Effector memory CD4-positive, alpha-beta T cell (primary cell): ENCODE data around the gene ULK1.

Experiments
- DNase-seq, 3 donors: peaks; one replicate each; pipeline ENCODE4 v3.0.0-alpha.2; 2020
- H3K27ac ChIP-seq: 2 replicates; pipeline ENCODE4 v1.7.0; 2013; ENCODE audit warnings: mild to moderate bottlenecking, low read length, moderate library complexity; ENCODE audit not compliant: insufficient read depth, poor library complexity, severe bottlenecking
- H3K27me3 ChIP-seq: replicated peaks from 2 replicates; pipeline ENCODE4 v1.7.0; 2013; ENCODE audit warnings: mild to moderate bottlenecking, low read length; ENCODE audit not compliant: insufficient read depth, control insufficient read depth, poor library complexity, severe bottlenecking
- H3K36me3 ChIP-seq: 2 replicates; pipeline ENCODE4 v1.7.0; 2013; ENCODE audit warnings: mild to moderate bottlenecking, low read length, moderate library complexity; ENCODE audit not compliant: control insufficient read depth, insufficient read depth
- H3K4me1 ChIP-seq: 2 replicates; pipeline ENCODE4 v1.7.0; 2013; ENCODE audit warnings: low read length, mild to moderate bottlenecking; ENCODE audit not compliant: control insufficient read depth, insufficient read depth, poor library complexity, severe bottlenecking
- H3K4me3 ChIP-seq: 2 replicates; pipeline ENCODE4 v1.7.0; 2013; ENCODE audit warnings: low read length, low read depth, mild to moderate bottlenecking; ENCODE audit not compliant: insufficient read depth, poor library complexity, severe bottlenecking
- H3K9me3 ChIP-seq: 2 replicates; pipeline ENCODE4 v1.7.0; 2013; ENCODE audit warnings: mild to moderate bottlenecking, low read length, moderate library complexity; ENCODE audit not compliant: control insufficient read depth

The ULK1 gene

DNA sequence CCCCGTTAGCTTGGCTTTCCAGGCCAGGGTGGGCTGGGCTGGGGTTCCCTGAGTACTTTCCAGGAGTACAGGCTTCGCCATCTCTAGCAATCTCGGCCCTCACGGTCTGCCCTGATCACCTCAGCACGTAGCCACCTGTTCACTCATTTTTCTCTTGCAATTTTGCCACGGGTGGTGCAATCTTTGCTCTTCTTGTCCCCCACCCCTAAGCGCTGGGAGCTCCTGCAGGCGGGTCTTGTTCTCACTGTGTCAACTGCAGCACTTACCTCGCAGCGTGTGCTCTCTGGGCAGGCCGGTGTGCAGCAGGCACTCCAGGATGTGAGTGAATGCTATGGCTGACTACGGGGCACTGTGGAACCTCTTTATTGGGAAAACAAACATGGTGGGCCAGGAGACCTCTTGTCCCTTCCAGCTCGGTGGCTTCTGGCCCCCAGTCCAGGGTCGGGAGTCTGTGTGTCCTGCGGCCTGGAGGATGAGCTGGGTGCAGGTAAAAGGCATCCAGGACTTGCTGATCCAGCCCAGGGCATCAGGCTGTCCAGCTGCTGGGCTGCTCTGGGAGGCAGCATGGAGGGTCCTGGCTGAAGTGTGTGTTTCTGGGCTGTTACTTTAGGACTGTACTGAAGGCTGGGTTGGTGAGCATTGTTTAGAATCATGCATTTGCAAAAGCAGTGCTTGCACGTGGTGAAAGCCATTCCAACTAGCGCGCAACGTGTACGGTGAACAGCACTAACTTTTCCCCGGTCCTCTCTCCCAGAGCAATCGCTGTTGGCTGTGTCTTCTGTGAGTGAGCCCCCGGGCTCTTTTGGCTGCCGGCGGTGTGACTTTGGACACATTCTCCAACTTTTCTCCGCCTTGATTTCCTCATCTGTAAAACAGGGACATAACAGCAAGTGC is 1.5 kb upstream of the ULK1 start:
- Histone ChIP-seq H3K36me3 (no peaks in the 10 kb centered on the region), H3K4me3 (no peak overlapping the region), H3K9me3 (no peaks in the 10 kb centered on the region), H3K27me3 (no peaks in the 10 kb centered on the region), H3K4me1 (peaks cover 19% of the 10 kb centered on the region), H3K27ac (no peak overlapping the region)
- DNase-seq, result no peak

DNA sequence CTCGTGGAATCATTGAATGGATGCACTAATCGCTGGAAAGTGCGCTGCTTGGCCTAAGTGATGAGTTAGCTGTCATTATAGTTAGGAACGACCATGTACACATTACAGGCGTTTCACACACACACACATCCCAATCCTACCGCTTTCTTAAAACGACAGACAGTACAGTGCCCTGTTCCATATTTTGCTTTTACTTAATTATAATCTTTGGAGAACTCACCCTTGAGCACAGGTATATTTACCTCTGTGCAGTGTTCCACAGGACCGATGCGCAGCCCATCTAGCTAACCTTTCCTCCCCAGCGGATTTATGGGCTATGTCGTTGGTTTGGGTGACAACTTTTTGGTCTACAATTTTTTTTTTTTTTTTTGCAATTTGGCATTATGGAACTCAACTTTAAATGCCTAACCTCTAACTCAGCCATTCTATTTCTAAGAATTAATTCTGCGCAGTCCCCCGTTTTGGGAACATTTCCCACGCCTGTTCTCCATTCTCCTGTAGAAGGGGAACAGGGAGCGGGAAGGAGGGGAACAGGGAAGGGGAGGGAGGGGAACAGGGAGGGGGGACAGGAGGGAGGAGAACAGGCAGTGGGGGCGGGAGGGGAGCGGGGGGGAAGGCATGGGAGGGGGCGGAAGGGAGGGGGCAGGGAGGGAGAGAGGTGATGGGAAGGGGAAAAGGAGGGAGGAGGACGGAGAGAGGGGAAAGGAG is 663 bp upstream of the ULK1 start:
- no peak overlapping the region for H3K4me3 ChIP-seq
- H3K4me1 ChIP-seq, result peaks cover 19% of the 10 kb centered on the region
- no peak overlapping the region for H3K27ac ChIP-seq
- no peaks in the 10 kb centered on the region for H3K36me3 ChIP-seq
- no peaks in the 10 kb centered on the region for H3K27me3 ChIP-seq
- H3K9me3 ChIP-seq, result no peaks in the 10 kb centered on the region
- no peak for DNase-seq

DNA sequence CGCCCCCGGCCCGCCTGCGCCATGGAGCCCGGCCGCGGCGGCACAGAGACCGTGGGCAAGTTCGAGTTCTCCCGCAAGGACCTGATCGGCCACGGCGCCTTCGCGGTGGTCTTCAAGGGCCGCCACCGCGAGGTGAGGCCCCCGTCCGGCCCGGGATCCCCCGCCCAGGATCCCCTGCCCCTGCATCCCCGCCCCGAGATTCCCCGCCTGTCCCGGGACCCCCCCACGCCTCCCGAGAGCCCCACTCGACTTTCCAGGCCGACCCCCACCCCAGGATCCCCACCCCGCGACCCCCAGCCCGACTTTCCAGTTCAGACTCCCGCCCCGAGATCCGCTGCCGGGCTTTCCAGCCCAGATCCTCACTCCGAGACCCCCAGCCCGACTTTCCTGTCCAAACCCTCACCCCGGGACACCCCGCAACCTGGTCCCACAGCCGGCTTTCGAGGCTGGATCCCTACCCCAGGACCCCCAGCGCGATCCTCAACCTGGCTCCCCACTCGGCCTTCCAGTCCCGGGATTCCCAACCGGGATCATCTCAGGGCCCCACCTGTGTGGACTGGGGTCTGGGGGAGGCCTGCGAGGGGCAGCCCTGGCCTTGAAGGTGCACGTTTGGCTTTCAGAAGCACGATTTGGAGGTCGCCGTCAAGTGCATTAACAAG is 688 bp downstream of the ULK1 start:
- peaks cover 19% of the 10 kb centered on the region for H3K4me1 ChIP-seq
- no peaks in the 10 kb centered on the region for H3K36me3 ChIP-seq
- peak overlapping the region; percentile 75 for H3K4me3 ChIP-seq
- no peaks in the 10 kb centered on the region for H3K9me3 ChIP-seq
- H3K27ac ChIP-seq, result peak overlapping the region; percentile 63
- no peaks in the 10 kb centered on the region for H3K27me3 ChIP-seq
- no peak for DNase-seq

DNA sequence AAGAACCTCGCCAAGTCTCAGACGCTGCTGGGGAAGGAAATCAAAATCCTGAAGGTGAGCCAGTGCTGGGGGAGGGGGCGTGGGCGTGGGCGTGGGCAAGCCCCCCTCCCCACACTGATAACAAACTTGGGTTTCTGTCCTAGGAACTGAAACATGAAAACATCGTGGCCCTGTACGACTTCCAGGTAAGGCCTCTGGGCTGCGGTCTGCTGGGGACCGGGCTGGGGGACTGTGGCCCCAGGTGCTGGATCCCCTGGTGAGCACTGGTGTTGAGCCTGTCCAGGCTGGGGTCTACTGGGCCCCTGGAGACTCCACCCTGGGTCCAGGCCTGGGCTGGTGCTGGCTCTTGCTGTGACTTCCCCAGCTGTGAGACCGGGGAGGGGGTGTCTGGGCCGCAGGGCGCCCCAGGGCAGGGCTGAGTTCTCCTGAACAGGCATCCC is 1.2 kb downstream of the ULK1 start:
- Histone ChIP-seq H3K4me1 (peaks cover 19% of the 10 kb centered on the region), H3K4me3 (peak overlapping the region; percentile 75), H3K27ac (peak overlapping the region; percentile 63), H3K36me3 (no peaks in the 10 kb centered on the region), H3K27me3 (no peaks in the 10 kb centered on the region), H3K9me3 (no peaks in the 10 kb centered on the region)
- DNase-seq, result no peak

DNA sequence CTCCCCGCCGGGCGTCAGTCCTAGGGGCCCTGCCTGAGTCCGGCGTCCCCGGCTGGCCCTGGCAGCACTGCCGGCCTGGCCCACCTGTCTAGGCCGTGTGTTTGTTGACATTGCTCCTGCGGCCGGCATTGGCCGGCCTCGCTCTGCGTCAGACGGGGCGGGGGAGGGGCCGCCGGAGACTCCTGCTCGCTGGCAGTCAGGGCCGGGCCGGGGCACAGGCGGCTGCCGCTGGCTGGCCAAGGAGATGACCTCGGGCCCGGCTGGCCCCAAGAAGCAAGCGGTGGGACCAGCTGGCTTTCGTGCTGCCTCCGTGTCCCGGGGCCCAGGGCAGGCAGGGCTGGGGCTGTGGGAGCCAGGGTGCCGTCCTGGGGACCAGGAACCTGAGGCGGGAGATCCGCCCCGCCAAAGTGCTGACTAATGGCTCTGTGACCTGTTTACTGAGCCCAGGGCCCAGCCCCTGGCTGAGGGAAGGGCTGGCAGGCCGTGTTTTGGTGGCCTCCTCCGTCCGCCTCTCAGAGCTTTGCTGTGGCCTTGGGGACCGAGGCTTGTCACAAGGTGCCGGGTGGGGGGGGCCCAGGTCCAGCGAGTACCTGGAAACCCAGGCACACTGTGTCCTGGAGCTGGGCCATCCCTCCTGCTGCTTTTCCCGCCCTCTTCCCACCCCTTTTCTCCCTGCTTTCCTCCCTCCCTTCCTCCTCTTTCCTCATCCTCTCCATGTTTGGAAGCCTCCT is 1.8 kb downstream of the ULK1 start:
- Histone ChIP-seq H3K4me1 (peaks cover 19% of the 10 kb centered on the region), H3K27ac (peak overlapping the region; percentile 63), H3K4me3 (peak overlapping the region; percentile 75), H3K9me3 (no peaks in the 10 kb centered on the region), H3K36me3 (no peaks in the 10 kb centered on the region), H3K27me3 (no peaks in the 10 kb centered on the region)
- DNase-seq, result peak; percentile 36 to 61 (median 47)

DNA sequence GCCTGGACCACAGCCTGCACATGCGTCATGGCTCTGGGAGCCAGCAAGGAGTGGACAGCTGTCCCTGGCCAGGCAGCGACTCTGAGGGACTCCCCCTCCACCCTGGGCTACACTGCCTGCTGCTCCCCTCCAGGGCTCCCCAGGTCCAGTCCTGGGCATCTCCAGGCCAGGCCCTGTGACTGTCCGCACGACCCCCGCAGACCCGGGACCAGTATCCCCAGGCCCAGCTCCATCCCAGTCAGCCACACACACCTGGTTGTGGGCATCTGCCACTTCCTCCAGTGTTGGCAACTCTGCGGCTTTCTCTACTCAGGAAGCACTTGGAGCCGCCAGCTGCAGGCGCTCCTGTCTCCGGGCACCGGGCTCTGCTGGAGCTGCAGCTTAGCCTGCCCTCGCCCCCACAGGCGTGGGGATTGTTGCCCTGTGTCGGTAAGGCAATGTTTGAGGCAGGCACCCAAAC is 2.4 kb downstream of the ULK1 start:
- H3K4me3 ChIP-seq, result peak overlapping the region; percentile 75
- no peaks in the 10 kb centered on the region for H3K9me3 ChIP-seq
- H3K27me3 ChIP-seq, result no peaks in the 10 kb centered on the region
- no peak overlapping the region for H3K27ac ChIP-seq
- DNase-seq, result no peak
- H3K4me1 ChIP-seq, result peaks cover 19% of the 10 kb centered on the region
- no peaks in the 10 kb centered on the region for H3K36me3 ChIP-seq

DNA sequence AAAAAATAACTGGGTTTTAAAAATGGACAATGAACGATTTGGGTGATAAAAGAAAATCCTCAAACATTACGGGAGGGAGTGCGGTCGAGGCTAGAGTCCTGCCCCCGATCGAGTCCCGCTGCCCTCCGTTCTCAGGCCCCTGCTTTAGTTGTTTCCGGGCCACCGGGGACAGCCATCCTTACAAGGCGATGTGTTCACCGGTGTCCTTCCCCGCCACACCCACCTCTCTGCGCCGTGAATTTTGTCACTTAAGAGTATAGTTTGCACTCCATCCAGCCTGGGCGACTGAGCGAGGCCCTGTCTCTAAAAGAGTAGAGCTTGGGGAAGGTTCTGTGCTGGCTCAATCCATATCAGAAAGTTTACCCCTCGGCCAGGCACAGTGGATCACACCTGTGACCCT is 2.9 kb downstream of the ULK1 start:
- Histone ChIP-seq H3K4me3 (no peak overlapping the region), H3K27me3 (no peaks in the 10 kb centered on the region), H3K9me3 (no peaks in the 10 kb centered on the region), H3K36me3 (no peaks in the 10 kb centered on the region), H3K27ac (no peak overlapping the region), H3K4me1 (peaks cover 19% of the 10 kb centered on the region)
- DNase-seq, result no peak

DNA sequence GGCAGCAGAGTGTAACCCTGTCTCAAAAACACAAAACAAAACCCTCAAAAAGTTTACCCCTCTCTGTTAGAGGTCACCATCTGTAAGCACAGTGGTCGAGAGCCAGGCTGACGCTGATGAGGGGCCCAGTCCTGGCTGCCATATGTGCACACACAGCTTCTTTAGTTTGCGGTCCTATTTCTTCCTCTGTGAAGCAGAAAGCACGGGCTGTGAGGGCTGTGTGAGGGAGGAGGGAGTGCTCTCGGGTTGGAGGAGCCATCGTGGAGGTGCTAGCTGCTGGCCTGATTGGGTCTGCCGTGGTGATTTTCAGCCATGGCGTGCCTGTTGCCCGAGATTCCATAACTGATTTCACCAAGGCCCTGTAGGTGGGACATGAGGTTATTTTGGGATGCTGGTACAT is 3.5 kb downstream of the ULK1 start:
- no peak for DNase-seq
- H3K9me3 ChIP-seq, result no peaks in the 10 kb centered on the region
- H3K27ac ChIP-seq, result no peak overlapping the region
- H3K4me3 ChIP-seq, result no peak overlapping the region
- peaks cover 3% of the 10 kb centered on the region for H3K36me3 ChIP-seq
- no peaks in the 10 kb centered on the region for H3K27me3 ChIP-seq
- H3K4me1 ChIP-seq, result peaks cover 19% of the 10 kb centered on the region

DNA sequence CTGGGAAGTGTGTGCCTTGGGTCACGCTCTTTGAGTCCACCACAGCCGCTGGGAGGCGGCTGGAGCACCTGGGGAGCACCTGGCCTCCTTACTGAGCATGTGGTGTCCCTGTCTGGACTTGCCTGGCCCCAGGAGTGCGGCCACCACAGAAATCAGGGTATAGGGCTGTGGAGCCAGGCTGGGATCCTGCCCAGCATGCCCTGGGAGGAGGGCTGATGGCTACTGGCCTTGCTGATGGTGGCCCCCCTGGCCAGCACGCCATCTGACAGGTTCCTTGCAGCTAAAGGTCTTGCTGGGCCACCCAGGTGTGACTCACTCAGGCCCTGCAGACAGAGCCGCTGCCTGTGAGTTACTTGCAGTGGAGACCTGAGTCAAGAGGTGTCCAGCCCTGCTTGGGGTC is 6.0 kb downstream of the ULK1 start:
- Histone ChIP-seq H3K27me3 (no peaks in the 10 kb centered on the region), H3K4me1 (peaks cover 22% of the 10 kb centered on the region), H3K4me3 (no peak overlapping the region), H3K9me3 (no peaks in the 10 kb centered on the region), H3K36me3 (peaks cover 3% of the 10 kb centered on the region), H3K27ac (no peak overlapping the region)
- no peak for DNase-seq
